ENCODE data around the gene SLC44A1. TPM values are rescaled to one million over a fixed set of nuclear protein-coding genes. Genes with fewer than 3 reads are reported as not detected.

SLC44A1 gene
- total RNA-seq, 1 experiment from 2014 or later: 3.7 TPM

DNA sequence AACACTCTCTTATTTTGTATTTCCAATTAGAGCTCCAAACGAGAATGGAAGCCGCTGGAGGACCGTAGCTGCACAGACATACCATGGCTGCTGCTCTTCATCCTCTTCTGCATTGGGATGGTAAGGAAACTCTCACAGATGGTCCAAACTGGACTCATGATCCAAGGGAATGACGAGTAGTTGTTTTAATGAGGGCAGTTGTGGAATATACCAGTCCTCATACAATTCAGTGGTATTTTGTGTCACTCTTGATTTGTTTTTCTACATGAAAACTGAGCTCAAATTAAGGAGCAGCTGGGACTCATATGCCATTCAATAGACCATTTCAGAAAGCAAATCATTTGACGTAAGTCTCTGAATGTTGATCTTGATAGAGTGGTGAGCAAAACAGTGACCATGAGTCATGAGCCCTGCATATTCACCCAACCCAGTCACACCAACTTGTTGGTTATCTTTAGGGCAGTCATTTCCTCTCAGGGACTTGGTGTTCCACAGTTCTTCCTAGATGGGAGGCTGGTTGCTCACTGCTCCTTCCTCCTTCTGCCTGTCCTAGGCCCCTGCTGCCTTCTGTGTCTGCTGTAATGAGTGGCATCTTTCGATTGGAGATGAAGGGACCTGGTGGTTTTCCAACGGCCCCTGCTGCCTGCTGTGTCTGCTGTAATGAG is 54.9 kb downstream of the SLC44A1 start:
- H3K9me3 ChIP-seq (ENCODE audit: low read length): no peaks in the 10 kb centered on the region
- DNase-seq: no peak
- H3K79me2 ChIP-seq (ENCODE audit: low read length): no peaks in the 10 kb centered on the region
- H2AFZ ChIP-seq (ENCODE audit: low read length): no peak overlapping the region
- no peaks in the 10 kb centered on the region for H3K4me1 ChIP-seq (ENCODE audit: low read length)
- no peak overlapping the region for H3K27ac ChIP-seq (ENCODE audit: low read length)
- no peaks in the 10 kb centered on the region for H3K27me3 ChIP-seq (ENCODE audit: low read length)
- H3K4me2 ChIP-seq (ENCODE audit: low read depth, low read length, poor library complexity, severe bottlenecking): no peak overlapping the region
- no peaks in the 10 kb centered on the region for H3K36me3 ChIP-seq (ENCODE audit: insufficient read depth, low read length)
- H3K9me2 ChIP-seq (replicated peaks; ENCODE audit: insufficient read depth, low read length): no peaks in the 10 kb centered on the region
- no peak overlapping the region for H3K9ac ChIP-seq (ENCODE audit: low read length)
- H3K4me3 ChIP-seq (ENCODE audit: low read length): no peak overlapping the region
- H4K20me1 ChIP-seq (ENCODE audit: insufficient read depth, low read depth, low read length): no peaks in the 10 kb centered on the region

DNA sequence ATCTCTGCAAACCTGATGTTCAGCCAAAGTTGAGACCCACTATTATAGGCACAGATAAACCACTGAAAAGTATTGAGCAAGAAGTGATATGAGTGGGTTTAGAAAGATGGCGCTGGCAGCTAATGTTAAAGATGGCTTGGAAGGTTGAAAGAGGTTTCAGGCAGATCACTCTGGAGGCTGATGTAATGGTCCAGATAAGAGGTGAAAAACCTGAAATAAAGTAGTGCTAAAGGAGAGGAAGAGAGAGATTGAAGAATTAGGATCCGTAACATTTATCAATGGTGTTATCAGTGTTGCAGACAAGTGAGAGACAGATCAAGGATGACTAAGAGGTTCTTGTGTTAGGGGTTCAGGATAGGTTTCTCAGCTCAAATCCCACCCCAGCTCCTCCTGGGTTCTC is 58.3 kb downstream of the SLC44A1 start:
- H3K9me2 ChIP-seq (replicated peaks; ENCODE audit: insufficient read depth, low read length): no peaks in the 10 kb centered on the region
- H3K4me2 ChIP-seq (ENCODE audit: low read depth, low read length, poor library complexity, severe bottlenecking): no peak overlapping the region
- no peak overlapping the region for H3K4me3 ChIP-seq (ENCODE audit: low read length)

GRCh38 chr9:105305856-105306255 is 61.4 kb downstream of the SLC44A1 start:
- no peaks in the 10 kb centered on the region for H3K9me3 ChIP-seq (ENCODE audit: low read length)
- no peaks in the 10 kb centered on the region for H4K20me1 ChIP-seq (ENCODE audit: insufficient read depth, low read depth, low read length)
- no peak overlapping the region for H3K4me3 ChIP-seq (ENCODE audit: low read length)
- H3K36me3 ChIP-seq (ENCODE audit: insufficient read depth, low read length): no peaks in the 10 kb centered on the region
- no peaks in the 10 kb centered on the region for H3K27me3 ChIP-seq (ENCODE audit: low read length)
- H3K27ac ChIP-seq (ENCODE audit: low read length): no peak overlapping the region
- no peak overlapping the region for H2AFZ ChIP-seq (ENCODE audit: low read length)
- no peaks in the 10 kb centered on the region for H3K4me1 ChIP-seq (ENCODE audit: low read length)
- no peaks in the 10 kb centered on the region for H3K9me2 ChIP-seq (replicated peaks; ENCODE audit: insufficient read depth, low read length)
- no peak overlapping the region for H3K4me2 ChIP-seq (ENCODE audit: low read depth, low read length, poor library complexity, severe bottlenecking)
- H3K9ac ChIP-seq (ENCODE audit: low read length): no peak overlapping the region
- no peak for DNase-seq
- no peaks in the 10 kb centered on the region for H3K79me2 ChIP-seq (ENCODE audit: low read length)

More for the DNA sequence above, 58.3 kb downstream of the SLC44A1 start:
- Histone ChIP-seq H3K27ac (ENCODE audit: low read length) (no peak overlapping the region), H3K9ac (ENCODE audit: low read length) (no peak overlapping the region), H2AFZ (ENCODE audit: low read length) (no peak overlapping the region), H3K27me3 (ENCODE audit: low read length) (no peaks in the 10 kb centered on the region), H4K20me1 (ENCODE audit: insufficient read depth, low read depth, low read length) (no peaks in the 10 kb centered on the region), H3K4me1 (ENCODE audit: low read length) (no peaks in the 10 kb centered on the region), H3K79me2 (ENCODE audit: low read length) (no peaks in the 10 kb centered on the region), H3K9me3 (ENCODE audit: low read length) (no peaks in the 10 kb centered on the region), H3K36me3 (ENCODE audit: insufficient read depth, low read length) (no peaks in the 10 kb centered on the region)
- DNase-seq: no peak

- Histone ChIP-seq H2AFZ (ENCODE audit: low read length) (no peak overlapping the region), H3K9ac (ENCODE audit: low read length) (no peak overlapping the region), H3K4me2 (ENCODE audit: low read depth, low read length, poor library complexity, severe bottlenecking) (no peak overlapping the region), H3K36me3 (ENCODE audit: insufficient read depth, low read length) (no peaks in the 10 kb centered on the region), H3K4me1 (ENCODE audit: low read length) (no peaks in the 10 kb centered on the region), H3K9me2 (replicated peaks; ENCODE audit: insufficient read depth, low read length) (no peaks in the 10 kb centered on the region), H3K27ac (ENCODE audit: low read length) (no peak overlapping the region), H3K79me2 (ENCODE audit: low read length) (no peaks in the 10 kb centered on the region), H3K27me3 (ENCODE audit: low read length) (no peaks in the 10 kb centered on the region), H4K20me1 (ENCODE audit: insufficient read depth, low read depth, low read length) (no peaks in the 10 kb centered on the region), H3K9me3 (ENCODE audit: low read length) (no peaks in the 10 kb centered on the region), H3K4me3 (ENCODE audit: low read length) (no peak overlapping the region)
- no peak for DNase-seq
Observed at GRCh38 chr9:105306351-105307140, 62.1 kb downstream of the SLC44A1 start.

GRCh38 chr9:105307591-105308130 is 63.2 kb downstream of the SLC44A1 start:
- Histone ChIP-seq H3K79me2 (ENCODE audit: low read length) (no peaks in the 10 kb centered on the region), H3K9me2 (replicated peaks; ENCODE audit: insufficient read depth, low read length) (no peaks in the 10 kb centered on the region), H2AFZ (ENCODE audit: low read length) (no peak overlapping the region), H3K4me1 (ENCODE audit: low read length) (no peaks in the 10 kb centered on the region), H3K4me2 (ENCODE audit: low read depth, low read length, poor library complexity, severe bottlenecking) (no peak overlapping the region), H3K27ac (ENCODE audit: low read length) (no peak overlapping the region), H3K36me3 (ENCODE audit: insufficient read depth, low read length) (no peaks in the 10 kb centered on the region), H3K9ac (ENCODE audit: low read length) (no peak overlapping the region), H3K27me3 (ENCODE audit: low read length) (no peaks in the 10 kb centered on the region), H4K20me1 (ENCODE audit: insufficient read depth, low read depth, low read length) (no peaks in the 10 kb centered on the region), H3K4me3 (ENCODE audit: low read length) (no peak overlapping the region), H3K9me3 (ENCODE audit: low read length) (no peaks in the 10 kb centered on the region)
- DNase-seq: no peak

- H2AFZ ChIP-seq (ENCODE audit: low read length): no peak overlapping the region
- no peak for DNase-seq
- H3K27me3 ChIP-seq (ENCODE audit: low read length): no peaks in the 10 kb centered on the region
- H3K79me2 ChIP-seq (ENCODE audit: low read length): no peaks in the 10 kb centered on the region
- no peaks in the 10 kb centered on the region for H3K36me3 ChIP-seq (ENCODE audit: insufficient read depth, low read length)
- H4K20me1 ChIP-seq (ENCODE audit: insufficient read depth, low read depth, low read length): no peaks in the 10 kb centered on the region
- H3K9ac ChIP-seq (ENCODE audit: low read length): no peak overlapping the region
- H3K27ac ChIP-seq (ENCODE audit: low read length): no peak overlapping the region
- H3K4me2 ChIP-seq (ENCODE audit: low read depth, low read length, poor library complexity, severe bottlenecking): no peak overlapping the region
- no peak overlapping the region for H3K4me3 ChIP-seq (ENCODE audit: low read length)
- H3K4me1 ChIP-seq (ENCODE audit: low read length): no peaks in the 10 kb centered on the region
- H3K9me2 ChIP-seq (replicated peaks; ENCODE audit: insufficient read depth, low read length): no peaks in the 10 kb centered on the region
- H3K9me3 ChIP-seq (ENCODE audit: low read length): no peaks in the 10 kb centered on the region
Observed at GRCh38 chr9:105308461-105309341, 64.2 kb downstream of the SLC44A1 start.

DNA sequence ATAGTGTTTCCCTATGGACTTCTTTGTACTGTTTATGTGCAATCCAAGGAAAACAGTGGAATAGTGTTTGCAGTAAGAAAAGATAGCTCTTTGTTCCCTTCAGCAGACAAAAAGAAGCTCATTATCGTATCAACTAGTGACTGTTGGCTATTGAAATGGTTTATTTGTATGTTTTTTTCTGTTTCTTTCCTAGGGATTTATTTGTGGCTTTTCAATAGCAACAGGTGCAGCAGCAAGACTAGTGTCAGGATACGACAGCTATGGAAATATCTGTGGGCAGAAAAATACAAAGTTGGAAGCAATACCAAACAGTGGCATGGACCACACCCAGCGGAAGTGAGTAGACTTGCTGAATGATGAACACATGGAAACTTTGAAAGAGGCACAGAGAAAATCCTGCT is 65.1 kb downstream of the SLC44A1 start:
- Histone ChIP-seq H4K20me1 (ENCODE audit: insufficient read depth, low read depth, low read length) (no peaks in the 10 kb centered on the region), H3K9me3 (ENCODE audit: low read length) (no peaks in the 10 kb centered on the region), H3K9ac (ENCODE audit: low read length) (no peak overlapping the region), H3K27ac (ENCODE audit: low read length) (no peak overlapping the region), H3K79me2 (ENCODE audit: low read length) (no peaks in the 10 kb centered on the region), H3K9me2 (replicated peaks; ENCODE audit: insufficient read depth, low read length) (no peaks in the 10 kb centered on the region), H3K4me3 (ENCODE audit: low read length) (no peak overlapping the region), H3K4me2 (ENCODE audit: low read depth, low read length, poor library complexity, severe bottlenecking) (no peak overlapping the region), H3K36me3 (ENCODE audit: insufficient read depth, low read length) (no peaks in the 10 kb centered on the region), H3K4me1 (ENCODE audit: low read length) (no peaks in the 10 kb centered on the region), H3K27me3 (ENCODE audit: low read length) (no peaks in the 10 kb centered on the region), H2AFZ (ENCODE audit: low read length) (no peak overlapping the region)
- no peak for DNase-seq

GRCh38 chr9:105311306-105311705 is 66.9 kb downstream of the SLC44A1 start:
- no peaks in the 10 kb centered on the region for H4K20me1 ChIP-seq (ENCODE audit: insufficient read depth, low read depth, low read length)
- H3K4me3 ChIP-seq (ENCODE audit: low read length): no peak overlapping the region
- H3K27me3 ChIP-seq (ENCODE audit: low read length): no peaks in the 10 kb centered on the region
- DNase-seq: no peak
- H3K4me1 ChIP-seq (ENCODE audit: low read length): no peaks in the 10 kb centered on the region
- no peak overlapping the region for H3K4me2 ChIP-seq (ENCODE audit: low read depth, low read length, poor library complexity, severe bottlenecking)
- H3K9me2 ChIP-seq (replicated peaks; ENCODE audit: insufficient read depth, low read length): no peaks in the 10 kb centered on the region
- no peaks in the 10 kb centered on the region for H3K36me3 ChIP-seq (ENCODE audit: insufficient read depth, low read length)
- no peaks in the 10 kb centered on the region for H3K9me3 ChIP-seq (ENCODE audit: low read length)
- no peak overlapping the region for H3K9ac ChIP-seq (ENCODE audit: low read length)
- no peaks in the 10 kb centered on the region for H3K79me2 ChIP-seq (ENCODE audit: low read length)
- no peak overlapping the region for H3K27ac ChIP-seq (ENCODE audit: low read length)
- no peak overlapping the region for H2AFZ ChIP-seq (ENCODE audit: low read length)
